Activated effector memory CD4-positive, alpha-beta T cell treated with anti-CD3 and anti-CD28 coated beads, Interleukin-2, amount 50 U/mL, for 16 hours (primary cell): ENCODE data around the gene NBAS.

Source experiments
- DNase-seq: peaks from one replicate; pipeline ENCODE4 v3.0.0-alpha.2; 2020

NBAS gene

DNA sequence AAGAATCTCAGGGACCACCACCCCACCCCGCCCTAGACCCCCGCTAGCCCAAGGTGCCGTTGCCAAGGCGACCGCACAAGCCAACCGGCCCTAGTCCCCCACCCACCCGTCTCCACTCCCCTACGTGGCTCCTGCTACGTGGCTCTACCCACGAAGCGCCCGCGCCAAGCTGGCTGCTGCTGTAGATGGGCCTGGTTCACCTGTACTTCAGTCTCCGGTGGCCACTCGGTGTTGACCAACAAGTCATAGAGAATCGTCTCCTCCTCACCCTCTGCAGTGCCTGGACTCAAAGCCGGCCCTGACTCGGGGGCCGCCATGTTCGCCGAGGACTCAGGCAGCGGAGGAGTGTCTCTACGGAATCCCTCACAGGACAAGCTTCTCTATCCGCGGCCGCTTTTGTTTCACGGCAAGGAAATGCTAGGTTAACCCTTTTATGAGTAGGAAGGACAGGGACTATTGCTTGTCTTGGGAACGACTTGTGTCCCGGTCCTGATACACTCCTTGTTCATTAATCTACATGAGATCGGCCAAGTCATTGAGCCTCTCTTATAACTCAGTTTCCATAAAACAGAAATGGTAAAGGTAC is at the start of gene NBAS:
Gene NBAS, minus strand, starts transcription at position 347 of the 586 bp plus-strand sequence. Its CDS starts 30 bp downstream, at position 317.
- peak; percentile 91 for DNase-seq

GRCh38 chr2:15610430-15610952 is 49.4 kb upstream of the NBAS start:
- no peak for DNase-seq

DNA sequence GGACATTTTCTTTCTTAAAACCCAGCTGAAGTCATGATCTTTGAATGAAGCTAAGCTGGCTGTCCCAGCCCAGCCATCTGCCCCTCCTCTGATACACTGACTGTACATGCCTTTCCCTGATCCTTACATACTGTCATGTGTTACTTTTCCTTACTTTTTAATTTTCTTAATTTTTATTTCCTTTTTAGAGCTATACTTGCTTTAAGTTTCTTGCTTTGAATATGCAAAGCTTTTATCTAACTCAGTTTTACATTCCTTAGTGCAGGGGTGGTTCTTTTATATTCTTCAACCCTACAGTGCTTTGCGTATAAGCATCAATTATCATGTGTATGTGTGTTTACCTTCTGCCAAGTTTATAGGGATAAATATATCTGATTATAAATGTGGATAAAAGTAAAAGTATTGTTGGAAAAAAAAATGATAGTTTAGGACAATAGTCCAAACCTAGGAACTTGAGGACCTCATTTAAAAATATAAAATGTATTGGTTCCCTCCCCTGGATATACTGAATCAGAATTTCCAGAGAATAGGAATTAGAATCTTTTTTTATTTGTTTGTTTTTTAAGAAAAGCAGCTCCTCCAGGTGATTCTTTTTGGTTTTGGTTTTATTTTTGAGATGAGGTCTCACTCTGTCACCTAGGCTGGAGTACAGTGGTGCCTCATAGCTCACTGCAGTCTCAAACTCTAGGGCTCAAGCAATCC is 48.4 kb upstream of the NBAS start:
- DNase-seq, result no peak

DNA sequence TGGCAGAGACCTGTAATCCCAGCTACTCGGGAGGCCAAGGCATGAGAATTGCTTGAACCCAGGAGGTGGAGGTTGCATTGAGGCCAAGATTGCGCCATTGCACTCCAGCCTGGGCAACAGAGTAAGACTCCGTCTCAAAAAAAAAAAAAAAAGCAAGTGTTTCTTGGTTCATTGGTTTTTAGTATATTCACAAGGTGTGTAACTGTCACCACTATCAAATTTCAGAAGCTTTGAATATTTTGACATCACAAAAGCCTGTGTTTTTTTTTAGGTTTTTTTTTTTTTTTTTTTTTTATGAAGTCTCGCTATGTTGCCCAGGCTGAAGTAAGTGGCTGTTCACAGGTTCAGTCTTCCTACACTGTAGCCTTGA is 47.2 kb upstream of the NBAS start:
- no peak for DNase-seq

DNA sequence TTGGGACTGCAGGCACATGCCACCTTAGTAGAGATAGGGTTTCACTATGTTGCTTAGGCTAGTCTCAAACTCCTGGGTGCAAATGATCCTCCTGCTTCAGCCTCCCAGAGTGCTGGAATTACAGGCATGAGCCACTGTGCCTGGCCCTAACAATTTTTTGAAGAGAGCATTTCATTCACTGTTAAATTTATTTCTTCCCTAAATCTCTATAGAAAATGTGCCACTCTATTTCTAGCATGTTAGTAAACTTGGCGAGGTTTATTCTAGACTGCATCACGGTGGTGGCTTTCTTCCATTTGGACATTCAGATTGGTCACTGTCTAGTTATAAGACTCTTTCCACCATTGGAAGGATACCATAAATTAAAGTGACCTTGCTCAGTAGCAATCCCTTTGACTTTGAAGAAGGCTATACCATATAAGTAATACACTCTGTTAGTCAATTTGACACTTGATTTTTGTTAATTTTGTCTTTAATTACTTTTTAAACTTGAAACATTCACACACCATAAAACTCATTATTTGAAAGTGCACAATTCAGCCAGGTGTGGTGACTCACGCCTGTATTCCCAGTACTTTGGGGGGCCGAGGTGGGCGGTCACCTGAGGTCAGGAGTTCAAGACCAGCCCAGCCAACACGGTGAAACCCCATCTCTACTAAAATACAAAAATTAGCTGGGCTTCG is 46.7 kb upstream of the NBAS start:
- no peak for DNase-seq

GRCh38 chr2:15606481-15607441 is 45.6 kb upstream of the NBAS start:
- DNase-seq, result no peak

GRCh38 chr2:15605721-15606120 is 44.6 kb upstream of the NBAS start:
- DNase-seq, result no peak

DNA sequence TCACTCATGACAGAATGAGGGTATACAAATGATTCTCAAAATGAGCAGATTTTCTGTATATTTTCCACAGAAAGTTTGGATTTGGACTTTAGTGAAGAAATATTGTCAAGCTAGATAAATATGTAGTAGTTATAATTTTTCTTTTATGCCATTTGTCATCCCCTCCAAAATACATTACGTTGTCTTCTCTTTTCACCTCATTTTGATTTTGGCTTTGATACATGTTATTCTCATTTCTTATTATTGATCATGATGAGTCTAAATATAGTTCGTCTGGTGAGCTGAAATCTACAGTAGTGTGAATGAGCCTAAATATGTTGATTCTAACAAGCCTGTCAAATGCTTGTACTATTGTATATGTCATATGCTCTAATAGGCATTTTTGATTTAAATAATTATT is 42.8 kb upstream of the NBAS start:
- DNase-seq, result no peak

DNA sequence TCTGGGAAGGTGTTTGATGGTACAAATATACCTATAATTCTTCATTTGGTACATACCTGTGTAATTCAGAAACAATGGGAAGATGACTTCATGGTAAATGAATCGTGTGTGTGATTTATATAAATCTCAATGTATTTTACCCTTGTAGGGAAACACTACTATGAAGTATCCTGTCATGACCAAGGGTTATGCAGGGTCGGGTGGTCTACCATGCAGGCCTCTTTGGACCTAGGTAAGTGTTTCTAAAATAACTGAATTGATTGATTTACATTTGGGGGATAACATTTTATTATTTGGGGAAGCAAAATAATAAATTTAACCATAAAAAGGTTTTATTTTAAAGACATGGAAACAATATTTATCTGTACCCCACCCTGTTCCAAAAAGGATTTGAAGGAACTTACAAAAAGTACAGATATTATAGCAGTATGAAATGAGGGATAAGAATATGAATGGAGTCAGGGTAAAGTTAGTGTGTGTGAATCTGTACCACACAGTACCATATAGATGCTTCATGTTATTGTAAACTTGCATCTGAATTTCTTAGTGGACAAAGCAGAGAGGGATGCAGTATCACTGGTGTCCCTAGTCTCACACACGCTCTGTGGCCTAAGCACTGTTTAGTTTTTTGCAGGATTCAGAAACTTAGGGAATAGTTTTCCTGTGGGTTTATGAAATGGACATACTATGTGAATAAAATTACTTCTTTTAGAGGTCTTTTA is 42.1 kb upstream of the NBAS start:
- DNase-seq, result no peak

DNA sequence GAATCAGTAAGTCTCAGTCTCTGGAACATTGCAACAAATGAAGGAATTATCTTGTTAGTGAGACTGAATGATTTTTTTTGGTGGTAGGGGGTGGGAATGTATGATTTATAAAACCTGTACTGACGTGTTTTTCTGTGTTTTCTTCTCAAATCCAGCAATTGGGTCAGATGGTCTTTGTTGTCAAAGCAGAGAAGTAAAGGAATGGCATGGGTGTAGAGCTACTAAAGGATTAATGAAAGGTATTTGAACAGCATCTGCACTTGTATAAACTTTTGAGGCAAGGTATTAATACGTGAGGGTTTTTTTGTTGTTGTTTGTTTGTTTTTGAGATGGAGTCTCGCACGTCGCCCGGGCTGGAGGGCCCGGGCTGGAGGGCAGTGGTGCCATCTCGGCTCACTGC is 41.3 kb upstream of the NBAS start:
- DNase-seq, result no peak

- no peak for DNase-seq
Observed at GRCh38 chr2:15601681-15602080, 40.5 kb upstream of the NBAS start.

- DNase-seq, result no peak
Observed at GRCh38 chr2:15599994-15600393, 38.9 kb upstream of the NBAS start.

DNA sequence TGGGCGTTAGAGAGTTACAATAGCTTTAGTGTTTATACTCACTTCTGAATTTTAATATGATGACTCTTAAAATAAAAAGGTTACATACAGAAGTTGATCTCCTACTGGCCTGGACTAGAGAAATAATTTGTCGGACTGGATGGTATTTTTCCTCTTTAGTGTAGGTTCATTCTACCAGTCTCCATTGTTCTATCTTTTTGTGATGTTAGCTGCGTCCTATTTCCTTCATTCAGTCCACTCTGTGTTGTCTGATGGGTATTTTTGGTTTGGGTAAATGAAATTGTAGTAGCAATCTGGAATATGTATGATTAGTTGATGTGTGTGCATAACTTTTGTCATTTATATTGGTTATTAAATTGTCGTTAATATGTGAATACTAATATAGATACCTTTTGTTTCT is 35.8 kb upstream of the NBAS start:
- no peak for DNase-seq

DNA sequence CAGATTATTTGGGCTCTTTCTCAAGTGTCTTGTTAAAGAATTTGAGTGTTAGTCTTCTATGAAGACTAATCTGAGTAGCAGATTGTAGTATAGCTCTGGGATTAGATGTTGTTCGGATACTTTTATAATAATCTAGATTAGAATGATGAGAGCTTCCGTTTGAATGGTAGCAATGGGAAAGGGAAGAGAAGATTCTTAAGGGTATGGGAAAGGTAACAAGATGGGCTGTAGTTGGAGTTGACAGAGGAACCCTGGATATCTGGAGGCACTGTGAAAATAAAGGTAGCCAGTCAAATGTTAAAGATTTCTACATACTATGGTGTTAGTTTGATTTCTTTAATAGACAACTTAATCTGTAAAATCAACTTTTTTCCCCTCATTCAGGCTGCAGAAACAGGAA is 35.2 kb upstream of the NBAS start:
- no peak for DNase-seq

DNA sequence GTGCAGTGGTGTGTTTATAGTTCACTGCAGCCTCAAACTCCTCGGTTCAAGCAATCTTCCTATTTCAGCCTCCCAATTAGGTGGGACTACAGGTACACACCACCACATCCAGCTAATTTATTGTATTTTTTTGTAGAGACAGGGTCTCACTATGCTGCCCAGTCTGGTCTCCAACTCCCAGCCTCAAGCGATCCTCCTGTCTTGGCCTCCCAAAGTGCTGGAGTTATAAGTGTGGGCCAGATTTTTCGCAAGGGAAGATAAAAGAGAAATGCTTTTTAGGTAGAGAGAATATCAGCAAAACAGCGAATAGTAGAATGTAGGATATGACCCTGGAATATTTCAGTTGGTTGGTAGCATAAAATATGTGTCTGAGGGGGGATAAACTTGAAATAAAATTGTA is 34.8 kb upstream of the NBAS start:
- DNase-seq, result no peak

DNA sequence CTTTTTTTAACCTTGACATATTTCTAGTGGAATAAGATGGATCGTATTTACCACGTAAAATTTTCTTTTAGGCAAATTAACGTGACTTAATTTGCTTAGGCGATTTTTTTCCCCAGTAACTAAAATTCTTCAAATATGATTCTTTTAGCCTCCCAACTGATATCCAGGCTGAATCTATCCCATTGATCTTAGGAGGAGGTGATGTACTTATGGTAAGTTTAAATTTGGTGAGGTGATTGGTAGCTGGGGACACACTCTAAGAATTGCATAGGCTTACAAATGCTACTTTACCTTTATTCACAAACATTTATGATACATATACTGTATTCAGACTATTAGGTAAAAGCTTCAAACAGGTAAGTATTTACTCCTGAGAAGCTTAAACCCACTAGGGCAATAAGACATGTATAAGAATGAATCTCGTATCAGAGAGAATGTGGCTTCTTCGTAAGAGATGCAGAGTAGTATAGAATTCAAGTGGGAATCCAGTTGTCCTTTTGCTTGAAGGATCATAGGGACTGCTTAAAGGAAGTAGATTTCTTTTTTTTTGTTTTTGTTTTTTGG is 34.3 kb upstream of the NBAS start:
- DNase-seq, result no peak

DNA sequence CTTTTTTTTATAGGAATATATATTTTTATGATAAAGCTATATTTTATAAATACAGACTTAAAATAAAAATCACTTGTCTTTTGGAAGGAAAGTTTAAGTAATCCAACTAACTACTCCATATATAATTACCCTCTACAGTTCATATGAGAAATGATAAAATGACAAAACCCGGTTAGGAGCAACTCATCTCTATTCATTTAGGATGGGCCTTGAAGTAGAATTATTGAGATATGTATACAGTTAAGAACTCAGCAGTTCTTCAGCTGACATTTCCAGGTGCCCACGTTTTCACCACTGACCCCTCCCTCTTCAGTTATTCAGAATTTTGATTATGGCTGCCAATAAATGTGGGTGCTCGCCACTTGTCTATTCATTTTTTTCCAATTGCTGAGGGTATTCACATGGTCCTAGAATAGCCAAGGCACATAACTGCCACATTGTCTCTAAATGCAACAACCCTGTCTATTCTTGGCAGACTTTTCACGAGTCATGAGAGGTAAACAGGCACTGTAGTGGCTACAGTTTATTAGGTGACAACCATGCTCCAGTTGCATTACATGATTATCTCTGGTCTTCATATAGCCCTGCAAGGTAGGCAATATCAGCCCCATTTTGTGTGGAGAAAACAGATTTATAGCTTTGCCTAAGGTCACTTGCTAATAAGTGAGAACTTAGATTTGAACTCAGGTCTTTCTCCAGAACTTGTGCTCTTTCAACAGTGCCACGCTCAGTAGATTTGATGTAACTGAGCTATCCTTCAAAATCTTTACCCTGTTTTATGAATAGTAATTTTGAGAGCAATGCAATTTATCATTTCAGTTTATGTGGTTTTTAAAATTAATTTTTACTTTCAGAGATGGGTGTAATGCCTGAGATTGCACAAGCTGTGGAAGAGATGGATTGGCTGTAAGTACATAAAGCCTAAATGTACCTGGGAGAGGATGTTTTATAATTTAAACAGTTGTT is 33.4 kb upstream of the NBAS start:
- DNase-seq, result no peak

GRCh38 chr2:15593327-15593705 is 32.2 kb upstream of the NBAS start:
- no peak for DNase-seq

GRCh38 chr2:15591692-15592463 is 30.7 kb upstream of the NBAS start, which contains the start of gene DDX1:
DDX1 (plus strand) TSS chr2:15591868; CDS start chr2:15591934, 66 bp downstream.
- DNase-seq, result peak; percentile 95

GRCh38 chr2:15591373-15591691 is 30.2 kb upstream of the NBAS start:
- DNase-seq, result no peak
